ENCODE results near the gene HOXB6.
A peak's percentile ranks its signal among the peaks of the same experiment; 100 is the strongest.

HOXB6 gene

GRCh38 chr17:48634493-48635208, 29.9 kb upstream of the HOXB6 start:
- no peak for DNase-seq

- no peak for DNase-seq
These were observed 28.5 kb upstream of the HOXB6 start for GRCh38 chr17:48633266-48633677.

DNA sequence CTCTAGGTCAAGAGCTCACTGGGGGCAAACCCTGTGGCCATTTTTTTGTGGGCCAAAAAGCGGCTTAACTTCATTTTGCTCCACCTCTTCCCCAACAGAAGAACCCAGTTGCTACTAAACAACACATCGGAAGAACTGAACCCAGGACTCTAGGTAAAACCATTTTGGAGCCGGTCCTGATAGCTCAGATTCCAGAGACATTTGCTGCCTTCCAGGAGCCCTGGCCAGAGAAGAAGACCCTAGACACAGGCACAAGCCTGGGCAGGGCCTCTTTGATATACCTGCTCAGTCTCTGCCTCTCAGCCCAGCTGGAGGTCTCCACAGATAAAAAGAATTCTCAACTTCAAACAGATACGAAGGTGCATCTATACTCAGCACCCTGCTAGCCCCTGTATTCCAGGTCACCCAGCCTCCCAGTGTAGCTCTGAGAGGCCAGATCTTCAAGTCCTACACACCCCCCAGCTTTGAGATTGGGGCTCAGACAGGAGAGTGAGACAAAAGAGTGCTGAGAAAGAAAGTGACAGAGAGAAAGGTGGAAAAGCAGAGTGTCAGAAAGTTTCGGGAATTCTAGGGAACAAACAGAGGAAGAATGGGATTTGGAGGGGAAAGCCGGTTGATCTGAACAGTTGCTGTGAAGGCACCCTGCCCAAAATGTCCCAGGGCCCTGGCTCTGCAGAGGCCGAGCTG, 27.9 kb upstream of the HOXB6 start:
- DNase-seq, result no peak

DNA sequence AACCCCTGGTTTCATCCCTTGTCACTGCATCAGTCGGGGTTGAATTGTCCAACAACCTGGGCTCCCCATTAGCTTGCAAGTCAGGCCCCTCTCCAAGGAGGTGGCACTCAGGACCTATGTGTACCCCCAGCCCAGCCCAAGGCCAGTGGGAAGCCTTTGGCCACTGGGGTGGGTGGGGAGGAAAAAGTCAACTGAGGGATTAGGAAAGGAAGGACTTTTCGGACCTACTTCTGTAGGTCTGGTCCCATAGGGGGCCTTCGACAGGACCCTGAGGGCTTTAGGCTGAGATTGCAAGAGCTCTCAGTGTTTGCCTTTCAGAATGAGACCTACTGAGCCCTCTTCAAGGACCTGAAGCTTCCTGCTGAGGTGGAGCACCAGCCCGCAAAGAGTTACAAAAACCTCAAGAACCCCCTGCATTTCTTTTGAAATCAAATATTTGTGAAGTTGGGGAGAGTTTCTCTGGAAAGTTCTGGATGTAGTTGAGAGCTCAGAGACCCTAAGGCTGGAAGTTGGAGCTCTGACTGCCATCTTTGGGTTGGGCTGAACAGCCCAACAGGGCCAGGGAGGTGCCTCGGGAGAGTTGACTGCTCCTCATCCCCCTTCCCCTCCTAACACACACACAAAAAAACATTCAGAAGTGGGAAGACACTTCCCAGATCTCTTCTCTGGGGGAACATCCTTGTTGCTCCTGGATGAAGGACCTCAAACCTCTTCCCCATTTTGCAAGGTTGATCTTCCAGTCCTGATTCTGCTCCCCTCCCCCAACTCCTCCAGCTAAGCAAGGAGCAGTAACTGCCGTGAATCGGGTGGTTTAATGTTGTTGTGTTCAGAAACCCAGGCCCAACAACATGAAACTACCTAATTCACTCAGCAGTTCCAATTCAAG, 27.1 kb upstream of the HOXB6 start:
- DNase-seq, result no peak

DNA sequence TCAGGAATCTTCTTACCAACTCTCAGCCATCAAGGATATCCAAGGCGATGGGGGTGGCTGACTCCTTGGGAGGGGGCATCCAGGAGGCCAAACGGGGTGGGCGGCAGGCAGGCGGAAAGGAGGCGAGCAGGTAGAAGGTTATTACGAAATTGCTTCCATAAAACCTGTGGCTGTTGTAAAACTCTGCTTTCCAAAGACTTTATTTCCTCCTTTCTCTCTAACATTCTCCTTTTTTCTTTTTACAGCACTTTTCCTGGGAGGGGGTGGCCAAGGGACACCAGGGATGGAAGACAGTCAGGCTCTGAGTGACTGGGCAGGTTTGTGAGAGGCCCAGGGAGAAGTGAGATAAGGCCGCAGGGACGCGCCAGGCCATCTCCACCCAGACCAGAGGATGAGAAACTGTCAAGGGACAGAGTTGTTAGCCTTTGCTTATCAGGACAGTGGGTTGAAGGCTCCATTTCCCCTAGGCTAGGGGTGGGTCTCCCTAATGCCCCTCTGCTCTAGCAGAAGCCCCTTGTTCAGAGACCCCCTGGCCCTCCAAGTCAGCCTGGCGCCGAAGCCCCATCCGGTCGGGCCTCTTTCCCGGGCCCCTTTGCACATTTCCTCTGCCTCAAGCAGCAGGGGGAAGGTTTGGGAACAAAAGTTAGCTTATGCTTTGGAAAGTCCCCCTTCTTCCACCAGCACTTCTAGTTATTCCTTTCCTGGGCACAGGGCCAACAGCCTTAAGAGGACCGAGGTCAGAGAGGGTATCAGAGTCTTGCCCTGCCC, 26.3 kb upstream of the HOXB6 start:
- DNase-seq, result peak; percentile 36

GRCh38 chr17:48630009-48630924, 25.5 kb upstream of the HOXB6 start:
- no peak for DNase-seq

DNA sequence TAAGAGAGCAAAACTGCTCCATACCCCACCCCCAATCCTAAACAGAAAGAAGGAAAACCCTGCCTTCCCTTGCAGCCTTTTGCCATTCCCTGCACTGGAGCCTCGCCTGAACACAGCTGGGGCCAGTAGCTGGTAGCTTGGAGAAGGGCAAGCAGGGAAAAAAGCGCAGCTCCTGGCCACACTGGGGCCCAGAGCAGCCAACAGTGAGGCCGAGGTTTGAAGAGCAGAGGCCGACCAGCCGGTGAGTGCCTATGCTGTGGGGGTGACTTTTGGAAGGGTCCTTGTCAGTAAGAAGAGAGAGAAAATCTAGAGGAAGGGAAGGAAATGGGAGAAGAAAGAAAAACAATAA, 24.6 kb upstream of the HOXB6 start:
- no peak for DNase-seq

GRCh38 chr17:48628649-48629410, 24.0 kb upstream of the HOXB6 start:
- no peak for DNase-seq

DNA sequence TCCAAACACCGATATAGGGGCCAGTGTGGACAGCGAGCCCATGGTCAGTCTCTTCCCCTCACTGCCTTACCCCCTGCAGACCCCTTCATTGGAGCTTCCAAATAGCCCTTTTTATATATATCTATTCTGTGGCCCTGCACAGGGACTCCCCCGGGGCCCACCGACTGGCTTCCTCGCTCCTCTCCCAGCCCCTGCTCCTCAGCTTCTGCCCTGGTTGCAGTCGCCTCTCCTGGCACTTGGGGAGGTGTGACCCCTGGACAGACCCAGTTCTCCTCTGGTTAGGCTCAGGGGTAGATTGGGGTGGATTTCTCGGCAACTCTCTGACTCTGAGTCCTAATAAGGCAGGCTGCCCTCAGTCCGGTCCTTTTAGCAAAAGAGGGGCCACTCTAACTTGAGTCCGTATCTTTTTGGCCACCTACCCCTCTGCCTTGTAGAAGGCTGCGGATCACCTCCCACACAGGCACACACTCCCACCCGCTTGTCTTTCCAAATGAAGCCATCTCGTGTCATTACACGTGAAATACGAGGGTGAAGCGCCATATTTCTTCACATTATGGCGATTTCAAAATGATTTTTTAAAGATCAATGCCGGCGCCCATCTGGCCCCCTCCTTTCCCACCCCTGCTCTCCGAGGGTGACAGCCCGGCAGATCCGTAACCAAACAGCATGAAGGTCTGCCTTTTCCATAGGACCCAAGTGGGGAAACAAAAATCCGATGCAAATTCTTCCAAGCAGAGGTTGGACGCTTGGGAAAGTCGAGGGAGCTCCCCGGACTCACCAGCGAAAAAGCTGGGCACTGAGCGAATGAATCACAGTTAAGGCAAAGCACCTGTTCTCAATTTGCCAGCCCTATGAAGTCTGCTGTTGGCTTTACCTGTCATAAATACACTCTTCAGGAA, 23.1 kb upstream of the HOXB6 start:
- no peak for DNase-seq

- no peak for DNase-seq
These were observed 22.4 kb upstream of the HOXB6 start for GRCh38 chr17:48627118-48627597.

DNA sequence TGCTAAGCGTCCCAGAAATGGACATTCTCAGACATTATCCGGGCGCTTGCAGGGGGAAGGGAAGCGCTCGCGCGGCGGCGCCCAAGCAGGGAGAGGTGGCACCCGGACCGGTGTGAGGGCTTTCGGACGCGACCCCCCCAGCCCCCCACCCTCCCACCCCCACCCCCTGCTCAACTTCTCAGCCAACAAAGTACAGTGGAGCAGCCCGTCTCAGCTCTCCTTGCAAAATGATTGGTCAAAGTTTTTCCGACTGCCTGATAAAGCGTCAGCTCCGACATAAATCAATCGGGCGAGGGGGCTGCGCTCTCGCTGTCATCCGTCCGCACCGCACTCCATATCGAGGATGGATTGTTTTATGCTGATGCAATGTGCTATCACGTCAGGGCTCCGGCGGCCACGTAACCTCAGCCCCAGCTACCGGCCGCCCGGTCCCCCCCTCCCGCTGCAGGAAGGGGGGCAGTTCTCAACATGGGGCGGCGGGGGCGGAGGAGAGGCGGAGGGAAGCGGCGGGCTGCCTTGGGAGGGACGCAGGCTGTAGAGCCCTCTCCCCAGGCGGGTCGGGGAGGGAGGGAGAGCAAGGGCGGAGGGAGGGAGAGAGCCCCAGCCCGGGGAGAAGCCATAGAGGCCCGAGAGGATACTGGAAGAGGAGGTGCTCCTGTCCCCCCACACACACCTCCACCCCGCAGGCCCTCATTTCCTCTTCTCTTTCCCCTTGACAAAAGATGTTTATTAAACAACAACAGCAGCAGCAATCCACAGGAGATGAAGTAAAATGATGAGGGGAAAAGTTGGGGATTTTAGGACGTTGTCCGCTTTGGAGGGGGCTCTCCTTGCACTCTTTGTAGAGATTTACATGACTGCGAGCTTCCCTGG, 21.7 kb upstream of the HOXB6 start, which contains the start of gene HOXB9:
Gene HOXB9, minus strand, starts transcription at position 114 of the 873 bp plus-strand sequence. Its CDS starts 89 bp downstream, at position 25.
- no peak for DNase-seq

GRCh38 chr17:48625495-48626244, 20.9 kb upstream of the HOXB6 start:
- DNase-seq, result peak; percentile 44

DNA sequence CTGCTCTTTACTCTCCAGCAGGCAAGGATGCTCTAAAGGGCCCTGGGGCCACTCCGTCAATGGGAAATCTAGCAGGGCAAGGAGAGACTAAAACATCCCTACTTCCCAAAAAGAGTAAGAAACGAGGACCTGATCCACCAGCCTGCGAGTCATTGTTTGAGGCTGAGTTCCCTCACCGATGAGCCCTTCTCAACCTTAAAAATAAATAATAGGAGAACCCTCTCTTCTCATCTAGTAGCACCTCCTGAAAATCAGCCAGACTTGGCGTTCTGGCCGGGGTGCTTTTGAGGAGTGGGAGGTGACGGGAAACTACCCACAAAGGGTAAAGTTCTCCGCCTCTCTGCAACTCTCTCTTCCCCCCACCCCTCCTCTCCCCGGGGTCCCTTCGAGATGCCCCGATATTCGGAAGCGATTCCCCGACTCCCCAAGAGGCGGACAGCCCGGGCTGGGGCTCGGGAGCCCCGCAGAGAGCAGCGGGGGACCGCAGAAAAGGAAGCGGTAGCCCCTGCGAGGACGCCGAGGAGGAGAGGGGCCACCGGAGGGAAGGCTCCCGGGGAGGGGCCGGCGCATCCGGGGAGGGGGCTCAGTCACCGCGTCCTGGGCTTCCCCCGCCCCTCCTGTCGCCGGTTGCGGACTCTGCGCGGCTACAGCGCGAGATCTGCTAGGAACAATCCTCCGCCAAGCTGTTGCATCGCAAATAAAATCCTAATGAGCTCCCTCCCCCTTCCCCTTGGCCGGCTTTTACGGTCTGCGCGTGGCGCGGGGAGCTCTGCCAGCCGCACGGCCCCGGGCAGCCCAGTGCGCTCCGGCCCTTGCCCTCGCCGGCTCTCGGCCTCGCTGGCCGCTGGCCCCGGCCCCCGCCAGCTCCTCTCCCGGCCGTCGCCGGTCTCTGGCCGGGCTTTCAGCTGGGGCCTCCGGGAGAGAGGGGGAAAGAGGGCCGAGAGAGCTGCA, 20.0 kb upstream of the HOXB6 start:
- DNase-seq, result no peak

- no peak for DNase-seq
These were observed 19.3 kb upstream of the HOXB6 start for GRCh38 chr17:48624118-48624517.

DNA sequence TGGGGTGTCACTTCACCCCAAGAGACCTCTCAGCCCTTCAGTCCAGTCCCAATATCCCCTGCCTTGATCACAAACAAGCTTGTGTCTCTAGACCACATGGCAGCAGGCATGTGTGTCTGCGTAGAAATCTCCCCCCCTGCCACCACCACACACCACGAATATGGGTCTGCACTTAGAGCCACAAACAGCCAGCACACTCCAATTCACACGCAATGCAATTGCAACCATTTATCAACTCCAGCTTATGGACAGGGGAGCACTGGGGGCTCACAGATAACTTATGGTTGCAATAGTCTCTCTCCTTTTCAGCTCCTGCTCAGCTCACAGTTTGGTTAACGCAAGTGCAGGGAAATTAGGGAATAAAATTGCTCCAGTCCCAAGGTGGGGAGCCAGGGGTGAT, 18.8 kb upstream of the HOXB6 start:
- DNase-seq, result no peak

- no peak for DNase-seq
These were observed 18.1 kb upstream of the HOXB6 start for GRCh38 chr17:48622857-48623256.

All from hematopoietic multipotent progenitor cell treated with erythropoietin and hydrocortisone succinate and interleukin-3 and kit ligand, for 8 days (in vitro differentiated cells).